AG10803 (cell line): ENCODE data around the gene SEC14L5.

ENCODE experiments used
- DNase-seq: peaks from one replicate; pipeline ENCODE4 v3.0.0; 2010; ENCODE audit warnings: low read depth
- H3K4me3 ChIP-seq: 2 replicates; pipeline ENCODE4 v1.5.1; 2011; ENCODE audit warnings: mild to moderate bottlenecking, low read length, control low read depth
- CTCF ChIP-seq: conservative IDR thresholded peaks from 2 replicates; pipeline ENCODE4 v1.5.1; 2011; ENCODE audit warnings: mild to moderate bottlenecking, low read length, control low read depth, inconsistent platforms

The SEC14L5 gene

GRCh38 chr16:5012887-5013286 lies 54.8 kb downstream of the SEC14L5 start:
- no peak for DNase-seq
- H3K4me3 ChIP-seq, result no peak overlapping the region
- TF ChIP-seq CTCF, result no peak

GRCh38 chr16:5015351-5015750 lies 57.2 kb downstream of the SEC14L5 start:
- TF ChIP-seq CTCF, result no peak
- H3K4me3 ChIP-seq, result no peak overlapping the region
- no peak for DNase-seq

- H3K4me3 ChIP-seq, result no peak overlapping the region
- no peak for DNase-seq
- no peak for TF ChIP-seq CTCF
Observed at GRCh38 chr16:5015887-5016286, 57.8 kb downstream of the SEC14L5 start.

GRCh38 chr16:5016967-5017677 lies 59.0 kb downstream of the SEC14L5 start:
- H3K4me3 ChIP-seq, result no peak overlapping the region
- TF ChIP-seq CTCF, result no peak
- DNase-seq, result no peak

- no peak for DNase-seq
- no peak overlapping the region for H3K4me3 ChIP-seq
- no peak for TF ChIP-seq CTCF
Observed at GRCh38 chr16:5017678-5017969, 59.5 kb downstream of the SEC14L5 start.

GRCh38 chr16:5018793-5019192 lies 60.7 kb downstream of the SEC14L5 start:
- DNase-seq, result no peak
- no peak overlapping the region for H3K4me3 ChIP-seq
- TF ChIP-seq CTCF, result no peak

- no peak overlapping the region for H3K4me3 ChIP-seq
- no peak for DNase-seq
- TF ChIP-seq CTCF, result no peak
Observed at GRCh38 chr16:5019775-5020174, 61.6 kb downstream of the SEC14L5 start.
